Stimulated activated CD8-positive, alpha-beta memory T cell treated with anti-CD3 and anti-CD28 coated beads, Interleukin-7, amount 100 ng/mL, for 1 hour (primary cell): ENCODE data around the gene ONECUT1.
"Not testable (repeated sequence)": the region's sequence is repeated elsewhere in the genome, so short reads cannot be mapped to it uniquely, and the experiment has no call there.

Source experiments
- DNase-seq, 2 donors: peaks; one replicate each; pipeline ENCODE4 v3.0.0-alpha.2; 2020; ENCODE audit warnings: low read depth in 2 of 2

Gene ONECUT1

DNA sequence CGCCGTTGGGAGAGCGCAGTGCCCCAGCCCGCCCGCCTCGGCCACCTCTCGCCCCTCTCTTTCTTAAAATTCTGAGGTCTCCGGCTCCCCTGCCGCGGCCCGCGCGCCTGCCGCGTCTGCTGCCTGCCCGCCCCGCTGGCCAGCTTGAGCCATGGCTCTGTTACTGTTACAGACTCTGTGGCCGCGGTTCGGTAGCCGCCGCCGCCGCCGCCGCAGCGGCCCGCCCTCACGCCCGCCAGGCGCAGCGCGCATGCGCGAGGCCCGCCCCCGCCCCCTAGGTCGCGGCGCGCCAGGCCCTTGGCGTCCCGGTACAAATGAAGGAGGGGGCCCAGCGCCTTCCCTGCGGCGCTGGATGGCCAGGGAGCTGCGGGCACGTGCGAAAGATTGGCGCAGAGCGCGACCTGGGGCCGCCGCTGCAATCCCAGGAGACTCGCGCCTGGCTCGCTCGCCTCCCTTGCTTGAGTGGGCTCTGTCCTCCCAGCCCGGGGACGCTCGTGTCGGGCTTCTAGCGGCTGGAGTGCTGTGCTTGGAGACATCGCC is at the start of gene ONECUT1:
Gene ONECUT1, minus strand, starts transcription at position 168 of the 540 bp plus-strand sequence. CDS start 452 bp downstream, outside the sequence.
- DNase-seq, result no peak

DNA sequence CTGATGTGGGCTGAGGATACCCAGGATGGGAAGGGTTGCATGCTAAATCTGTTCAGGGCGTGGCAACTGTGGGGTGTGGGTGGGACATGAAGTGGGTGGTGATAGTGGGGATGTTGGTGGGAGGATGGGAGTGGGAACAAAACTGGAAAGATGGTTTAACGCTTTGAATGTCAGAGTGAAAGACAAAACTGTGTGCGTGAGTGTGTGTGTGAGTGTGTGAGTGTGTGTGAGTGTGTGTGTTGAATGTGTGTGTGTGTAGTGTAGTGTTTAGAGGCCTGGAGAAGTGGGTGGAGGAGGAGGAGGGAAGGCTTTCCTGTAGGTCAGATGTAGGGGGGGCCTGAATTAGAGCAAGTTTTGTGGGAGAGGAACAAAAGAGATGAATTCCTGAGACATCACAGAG is 44.2 kb upstream of the ONECUT1 start:
- no peak for DNase-seq

DNA sequence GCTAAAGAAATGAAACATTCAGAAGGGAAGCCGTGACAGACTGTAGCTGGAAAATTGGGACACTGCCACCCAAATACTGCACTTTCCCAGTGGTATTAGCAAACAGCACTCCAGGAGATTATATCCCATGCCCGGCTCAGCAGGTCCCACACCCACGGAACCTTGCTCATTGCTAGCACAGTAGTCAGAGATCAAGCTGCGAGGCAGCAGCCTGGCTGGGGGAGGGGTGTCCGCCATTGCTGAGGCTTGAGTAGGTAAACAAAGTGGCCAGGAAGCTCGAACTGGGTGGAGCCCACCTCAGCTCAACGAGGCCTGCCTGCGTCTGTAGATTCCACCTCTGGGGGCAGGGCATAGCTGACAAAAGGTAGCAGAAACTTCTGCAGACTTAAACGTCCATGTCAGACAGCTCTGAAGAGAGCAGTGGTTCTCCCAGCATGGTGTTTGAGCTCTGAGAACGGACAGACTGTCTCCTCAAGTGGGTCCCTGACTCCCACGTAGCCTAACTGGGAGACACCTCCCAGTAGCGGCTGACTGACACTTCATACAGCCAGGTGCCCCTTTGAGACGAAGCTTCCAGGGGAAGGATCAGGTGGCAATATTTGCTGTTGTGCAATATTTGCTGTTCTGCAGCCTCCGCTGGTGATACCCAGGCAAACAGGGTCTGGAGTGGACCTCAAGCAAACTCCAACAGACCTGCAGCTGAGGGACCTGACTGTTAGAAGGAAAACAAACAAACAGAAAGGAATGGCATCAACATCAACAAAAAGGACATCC is 34.2 kb upstream of the ONECUT1 start:
- DNase-seq, result not testable (repeated sequence)

DNA sequence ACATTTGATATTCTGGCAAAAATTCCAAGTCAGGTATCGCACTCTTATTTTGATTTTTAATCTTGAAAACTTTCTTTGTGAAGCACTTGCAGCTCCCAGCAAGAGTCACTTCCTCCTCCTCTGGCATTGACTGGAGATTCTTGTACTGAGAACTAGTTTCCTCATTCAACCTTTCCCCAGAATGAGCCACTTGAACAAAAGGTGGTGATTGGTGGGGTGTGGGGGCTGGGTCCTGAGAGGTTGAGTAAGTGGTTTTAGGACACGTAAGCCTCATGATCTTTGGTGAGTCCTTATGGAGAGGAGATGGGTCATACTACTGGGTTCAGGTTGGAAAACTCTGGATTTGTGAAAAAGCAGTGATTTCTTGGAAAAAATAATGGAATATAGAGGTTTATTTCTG is 32.3 kb upstream of the ONECUT1 start:
- DNase-seq, result no peak

DNA sequence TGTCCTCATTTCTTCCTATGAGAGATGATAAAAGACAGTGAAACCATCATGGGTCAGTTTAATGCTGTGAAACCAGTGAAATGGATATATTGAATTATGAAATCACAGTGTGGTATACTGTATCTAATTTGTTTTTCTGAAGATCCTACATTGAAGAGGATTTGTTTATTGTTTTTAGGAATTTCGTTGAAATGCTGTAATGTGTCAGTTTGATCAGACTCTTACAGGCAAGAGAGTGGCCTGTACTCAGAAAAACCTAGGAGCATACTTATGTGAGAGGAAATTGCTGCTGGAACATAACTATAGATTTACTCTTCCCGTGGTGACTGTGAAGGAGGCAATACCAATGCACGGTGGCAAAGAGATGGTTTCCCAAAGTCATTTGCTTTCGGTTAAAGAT is 29.1 kb upstream of the ONECUT1 start:
- DNase-seq, result no peak

DNA sequence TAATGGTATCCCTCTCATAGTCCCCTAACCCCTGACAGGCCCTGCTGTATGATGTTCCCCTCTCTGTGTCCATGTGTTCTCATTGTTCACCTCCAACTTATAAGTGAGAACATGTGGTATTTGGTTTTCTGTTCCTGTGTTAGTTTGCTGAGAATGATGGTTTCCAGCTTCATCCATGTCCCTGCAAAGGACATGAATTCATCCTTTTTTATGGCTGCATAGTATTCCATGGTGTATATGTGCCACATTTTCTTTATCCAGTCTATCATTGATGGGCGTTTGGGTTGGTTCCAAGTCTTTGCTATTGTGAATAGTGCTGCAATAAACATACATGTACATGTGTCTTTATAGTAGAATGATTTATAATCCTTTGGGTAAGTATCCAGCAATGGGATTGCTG is 25.8 kb upstream of the ONECUT1 start:
- DNase-seq, result not testable (repeated sequence)

DNA sequence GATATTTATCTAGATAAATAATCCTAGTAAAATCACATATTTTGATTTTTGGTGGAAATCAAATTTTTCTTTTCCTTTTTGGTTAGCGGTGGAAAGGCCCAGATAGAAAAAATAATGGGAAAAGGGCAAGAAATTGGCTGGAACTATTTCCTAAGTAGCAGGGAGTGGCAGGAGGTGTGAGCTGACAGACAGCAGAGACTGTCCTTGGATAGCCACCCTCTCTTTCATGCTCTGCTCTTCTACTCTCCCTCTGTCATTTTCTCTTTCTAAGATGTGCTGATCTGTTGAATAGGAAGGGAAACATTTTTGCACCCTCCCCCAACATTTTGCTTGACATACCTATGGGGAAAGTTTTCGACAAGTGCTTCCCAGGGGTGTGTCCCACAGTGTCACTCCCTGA is 18.9 kb upstream of the ONECUT1 start:
- DNase-seq, result no peak

DNA sequence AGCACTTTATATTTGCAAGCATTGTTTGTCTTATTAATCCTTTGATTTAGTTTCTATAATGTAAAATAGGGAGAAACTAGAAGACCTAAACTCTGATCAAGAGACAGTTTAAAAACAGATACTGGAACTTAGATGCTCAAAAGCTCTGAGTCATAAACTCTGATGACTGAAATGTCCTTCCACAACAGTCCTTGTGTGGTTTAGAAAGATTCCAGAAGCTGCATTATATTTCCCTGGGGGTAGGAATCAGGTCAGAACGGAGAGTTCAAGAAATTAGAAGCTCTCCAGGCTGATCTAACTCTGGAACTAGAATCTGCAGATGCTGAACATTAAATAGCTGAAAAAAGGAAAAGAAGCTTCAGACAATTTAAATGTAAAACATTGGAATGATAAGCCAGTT is 18.3 kb upstream of the ONECUT1 start:
- no peak for DNase-seq

DNA sequence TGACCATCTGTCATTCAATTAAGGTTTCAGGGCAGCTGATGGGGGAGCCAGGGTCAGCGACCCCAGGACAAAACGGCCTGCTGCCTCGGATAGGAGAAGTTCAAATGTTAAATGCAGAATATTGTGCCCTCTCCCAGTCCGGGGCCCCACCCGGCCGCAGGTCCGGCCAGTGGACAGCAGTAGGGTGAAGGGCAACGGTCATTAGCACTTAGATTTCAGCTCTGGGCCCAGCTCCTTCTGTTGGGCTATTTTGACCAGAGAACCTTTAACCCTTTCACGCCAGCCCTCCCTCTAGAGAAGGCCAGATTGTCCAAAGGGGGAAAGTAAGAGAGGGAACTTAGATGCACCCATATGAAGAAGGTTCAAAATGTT is 16.1 kb upstream of the ONECUT1 start:
- DNase-seq, result no peak

DNA sequence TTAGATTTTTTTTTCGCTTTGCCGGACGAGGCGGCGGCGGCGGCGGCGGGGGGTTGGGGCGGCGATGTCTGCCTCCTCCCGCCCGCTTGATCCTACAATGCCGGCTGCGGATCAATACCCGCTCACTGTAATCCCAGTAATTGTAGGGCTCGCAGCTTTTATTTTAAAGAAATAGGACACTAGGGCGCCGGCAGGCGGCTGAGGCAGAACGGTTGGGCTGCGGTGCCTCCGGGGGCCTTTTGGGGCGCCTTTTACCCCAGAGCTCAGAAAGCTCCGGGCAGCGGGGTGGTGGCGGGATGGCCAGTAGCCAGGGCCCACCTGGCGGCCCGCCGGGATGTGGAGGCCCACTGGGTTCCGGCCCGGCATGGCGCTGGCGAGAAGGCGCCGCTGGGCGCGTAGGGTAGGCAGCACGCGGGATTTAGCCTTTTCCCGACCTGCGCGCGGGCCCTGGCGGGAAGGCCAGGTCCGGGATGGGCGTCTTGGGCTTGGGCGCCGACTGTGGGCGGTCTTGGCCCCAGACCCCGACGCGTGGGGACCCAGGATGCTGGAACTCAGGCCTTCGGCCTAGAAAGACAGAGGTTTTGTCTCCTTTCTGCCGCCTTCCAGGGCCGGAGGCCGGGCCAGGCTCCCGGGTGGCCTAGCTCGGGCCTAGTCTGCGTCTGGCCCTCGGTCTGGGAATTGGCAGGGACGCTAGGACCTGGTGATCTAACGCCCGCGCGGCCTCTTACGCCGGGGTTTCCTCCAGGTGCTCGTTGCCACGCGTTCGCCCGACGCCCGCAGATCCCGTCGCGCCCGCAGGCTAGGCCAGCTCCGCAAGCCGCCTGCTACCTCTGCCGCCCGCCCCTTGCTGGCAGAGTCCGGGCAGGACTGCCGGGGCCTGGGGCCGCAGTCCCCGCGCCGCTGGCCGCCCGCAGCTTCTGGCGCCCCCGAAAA is 15.5 kb upstream of the ONECUT1 start:
- no peak for DNase-seq

DNA sequence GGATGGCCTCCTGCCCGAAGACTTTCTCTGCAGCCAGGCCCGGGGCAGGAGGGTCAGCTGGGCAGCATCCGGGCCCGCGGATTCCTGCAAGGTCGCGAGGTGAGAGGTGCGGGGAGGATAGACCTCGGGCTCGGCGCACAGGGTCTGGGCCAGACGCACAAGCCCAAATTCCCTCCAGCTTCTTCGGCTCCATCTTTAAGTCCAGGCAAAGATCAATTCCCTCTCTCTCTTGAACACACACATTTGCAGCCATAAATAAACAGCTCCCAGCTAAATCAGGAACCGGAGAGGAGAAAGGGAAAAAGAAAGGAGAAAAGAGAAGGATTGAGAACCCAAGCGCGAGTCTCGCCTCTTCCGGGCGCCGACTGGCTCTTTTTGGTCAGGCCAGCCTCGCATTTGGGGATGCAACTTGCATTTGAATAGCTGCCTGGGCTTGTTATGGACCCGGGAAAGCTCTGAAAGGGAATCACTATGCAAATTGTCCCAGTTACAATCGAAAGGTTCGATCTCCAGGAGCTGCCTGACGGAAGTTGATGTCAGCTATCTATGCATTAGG is 14.5 kb upstream of the ONECUT1 start:
- DNase-seq, result no peak

DNA sequence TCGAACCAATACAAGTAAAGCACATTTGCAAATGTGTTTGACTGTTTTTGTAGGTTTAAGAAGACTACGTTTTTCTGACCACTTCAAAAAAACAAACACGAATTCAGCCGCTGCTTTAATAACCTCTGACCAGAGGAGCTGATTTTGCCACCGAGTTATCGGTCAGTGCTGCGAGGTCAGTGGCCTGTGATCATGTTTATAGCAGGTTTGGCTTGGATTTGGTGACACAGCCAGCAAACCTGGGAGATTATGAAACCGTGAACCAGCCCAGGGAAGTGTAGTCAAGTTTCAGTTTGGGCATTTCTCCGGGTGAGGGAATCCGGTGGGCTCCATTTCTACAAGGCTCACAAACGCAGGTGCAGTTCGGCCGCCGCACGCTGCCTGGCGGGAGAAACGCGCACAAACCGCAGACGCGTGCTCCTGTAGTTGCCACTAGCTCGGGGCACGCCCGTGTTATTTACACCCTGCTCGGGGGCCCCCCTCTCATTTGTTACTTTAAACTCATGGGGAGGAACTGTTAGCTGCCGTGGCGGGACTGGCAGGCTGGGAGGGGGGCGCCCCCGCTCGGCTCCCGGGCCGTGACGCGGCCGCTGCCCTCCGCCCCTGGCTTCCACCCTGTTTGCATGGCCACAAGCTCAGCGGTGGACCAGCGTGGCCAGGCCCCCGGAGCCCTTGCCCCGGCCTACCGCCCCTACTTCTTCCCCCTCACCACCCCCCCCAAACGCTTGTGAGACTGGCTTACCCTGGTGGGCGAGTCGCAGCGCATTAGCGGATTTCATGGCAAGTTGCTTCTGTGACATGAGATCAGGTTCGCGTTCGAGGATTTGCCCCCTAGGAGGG is 13.6 kb upstream of the ONECUT1 start:
- DNase-seq, result no peak

DNA sequence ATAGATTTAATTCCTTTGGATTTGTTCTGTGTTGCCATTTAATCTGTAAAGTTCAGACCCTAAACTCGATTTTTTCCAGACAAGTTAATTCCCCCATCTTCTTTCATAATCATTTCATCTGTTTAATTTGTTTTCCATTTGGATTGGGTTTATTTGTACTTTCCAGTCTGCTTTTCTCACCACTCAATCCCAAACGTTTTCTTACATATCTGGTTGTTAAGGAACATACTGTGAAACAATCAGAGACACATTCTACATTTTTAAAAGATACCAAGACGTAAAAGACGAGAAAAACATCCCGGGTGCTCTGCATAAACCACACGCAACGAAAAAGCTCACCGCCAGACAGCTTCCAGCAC is 13.0 kb upstream of the ONECUT1 start:
- DNase-seq, result no peak

DNA sequence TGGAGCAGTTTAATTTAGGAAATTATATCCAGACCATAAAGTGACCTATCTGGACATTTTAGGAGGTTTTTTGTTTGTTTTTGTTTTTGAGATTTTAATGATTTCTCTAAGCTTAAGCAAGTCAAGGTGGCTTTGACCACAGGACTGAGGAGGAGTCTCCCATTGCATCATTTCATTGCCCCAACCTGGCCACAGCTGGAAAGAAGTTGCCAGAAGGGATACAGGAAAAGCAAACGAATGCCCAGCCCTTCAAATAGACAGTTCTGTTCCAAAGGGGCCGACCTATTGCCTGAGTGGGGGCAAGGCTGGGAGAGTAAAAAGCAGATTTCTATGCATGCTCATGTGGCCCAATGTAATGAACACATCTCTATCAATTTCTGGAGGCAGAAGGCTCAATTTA is 12.0 kb upstream of the ONECUT1 start:
- no peak for DNase-seq

DNA sequence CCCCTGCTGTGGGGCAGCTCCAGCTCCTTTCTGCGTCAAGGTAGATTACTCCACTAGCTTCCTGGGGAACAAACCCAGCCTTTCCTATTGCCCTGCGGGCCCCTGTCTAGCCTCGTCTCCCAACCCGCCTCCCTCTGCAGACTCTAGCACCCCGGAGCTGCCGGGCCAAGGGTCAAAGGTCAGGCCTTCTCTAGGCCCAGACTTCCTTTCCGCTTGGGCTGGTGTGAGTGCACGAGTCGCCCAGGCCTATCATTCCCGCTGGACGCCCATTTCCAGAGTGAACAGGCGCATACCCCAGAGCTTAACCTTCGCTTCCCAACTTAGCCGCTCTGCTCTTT is 11.6 kb upstream of the ONECUT1 start:
- DNase-seq, result no peak

DNA sequence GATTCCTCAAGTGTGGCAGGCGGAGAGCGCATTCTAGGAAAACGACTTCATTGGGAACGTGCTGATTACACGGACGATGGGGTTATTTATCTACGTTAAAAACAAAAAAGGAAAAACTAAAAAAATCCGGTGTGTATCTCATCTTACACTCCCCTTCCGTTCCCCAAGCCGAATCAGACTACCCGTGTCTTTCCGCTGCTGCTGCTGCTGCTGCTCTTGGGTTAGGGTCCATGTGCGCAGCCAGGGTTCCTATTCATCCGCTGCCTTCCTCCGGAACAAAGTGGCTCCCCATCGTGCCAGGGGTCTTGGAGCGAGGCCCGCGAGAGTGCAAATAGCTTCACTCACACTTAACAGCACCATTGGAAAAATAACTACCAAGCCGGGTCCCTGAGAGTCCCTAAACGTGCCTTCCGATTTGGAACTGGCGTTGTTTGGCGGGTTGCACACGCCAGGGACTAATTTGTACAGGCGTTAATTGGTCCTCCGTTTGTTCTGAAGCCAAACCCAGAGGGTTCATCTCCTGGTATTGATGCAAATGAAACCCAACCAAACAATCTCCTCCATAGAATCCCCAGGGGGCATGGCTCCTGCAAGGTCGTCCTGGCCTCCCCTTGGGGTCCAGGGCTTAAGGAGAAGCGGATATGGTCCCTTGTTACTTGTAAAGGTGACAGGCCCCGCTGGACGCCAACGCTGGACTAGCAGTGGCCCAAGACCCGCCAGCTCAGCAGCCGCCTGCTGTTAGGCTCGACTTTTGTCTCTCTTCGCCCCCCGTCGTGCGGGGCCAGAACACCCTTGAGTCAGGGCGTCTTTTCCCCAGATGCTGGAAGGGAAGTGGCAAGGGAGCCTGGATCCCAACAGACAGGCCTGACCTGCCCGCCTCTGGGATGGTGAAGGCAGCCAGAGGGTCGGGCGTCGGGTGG is 11.0 kb upstream of the ONECUT1 start:
- DNase-seq, result no peak

DNA sequence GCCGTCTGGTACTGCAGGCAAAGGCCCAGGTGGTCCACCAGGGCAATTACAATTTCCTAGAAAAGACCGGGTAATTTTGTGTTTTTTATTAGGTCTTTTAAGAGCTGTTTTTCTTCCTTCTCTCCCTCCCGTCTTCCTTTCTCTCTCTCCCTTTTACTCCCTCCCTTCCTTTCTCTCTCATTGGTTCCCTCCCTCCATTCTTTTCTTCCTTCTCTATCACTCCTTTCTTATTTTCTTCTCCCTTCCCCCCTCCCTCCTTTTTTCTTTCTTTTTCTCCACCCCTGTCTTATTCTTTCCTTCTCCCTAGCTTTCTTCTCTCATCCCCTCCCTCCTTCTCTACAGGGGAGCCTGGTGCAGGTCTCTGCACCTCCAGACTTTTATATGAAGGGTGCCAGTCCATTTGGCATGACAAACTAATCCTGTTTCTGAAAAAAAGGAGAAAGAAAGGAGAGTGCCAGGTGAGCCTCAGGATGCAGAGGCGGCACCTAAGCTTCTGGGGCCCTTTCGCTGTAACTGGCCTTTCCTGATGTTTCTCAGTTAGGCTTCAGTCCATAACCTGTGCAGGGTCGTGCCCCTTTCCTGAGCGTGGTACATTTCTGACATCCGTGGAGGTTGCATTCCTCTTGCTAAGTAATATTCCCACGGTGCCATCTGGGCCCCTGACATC is 9.1 kb upstream of the ONECUT1 start:
- no peak for DNase-seq

DNA sequence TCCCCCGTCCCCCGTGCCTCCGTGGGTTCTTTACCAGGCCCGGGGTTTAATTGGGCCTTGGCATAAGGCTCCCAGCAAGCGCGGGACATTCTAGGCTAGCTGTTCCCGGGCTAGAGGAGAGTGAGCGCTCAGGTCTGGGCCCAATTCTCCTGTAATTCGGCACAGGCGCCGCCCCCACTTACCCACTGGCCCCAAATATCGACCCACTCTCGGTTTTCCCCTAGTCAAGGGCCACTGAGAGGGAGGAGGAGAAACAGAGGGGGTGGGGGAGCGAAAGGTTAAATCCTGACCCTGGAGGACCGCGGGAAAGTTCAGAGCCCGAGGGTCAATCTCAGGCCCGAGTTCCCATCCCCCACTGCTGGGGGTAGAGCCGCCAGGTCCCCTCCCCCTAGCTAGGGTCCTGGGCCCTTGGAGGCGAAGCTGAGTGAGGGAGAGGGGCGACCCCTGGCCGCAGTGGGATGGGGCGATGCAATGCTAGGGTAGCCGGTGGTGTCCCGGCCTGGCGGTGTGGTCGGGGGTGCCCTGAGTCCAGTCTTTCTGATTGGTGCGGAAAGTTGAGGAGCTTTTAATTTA is 8.5 kb upstream of the ONECUT1 start:
- no peak for DNase-seq

DNA sequence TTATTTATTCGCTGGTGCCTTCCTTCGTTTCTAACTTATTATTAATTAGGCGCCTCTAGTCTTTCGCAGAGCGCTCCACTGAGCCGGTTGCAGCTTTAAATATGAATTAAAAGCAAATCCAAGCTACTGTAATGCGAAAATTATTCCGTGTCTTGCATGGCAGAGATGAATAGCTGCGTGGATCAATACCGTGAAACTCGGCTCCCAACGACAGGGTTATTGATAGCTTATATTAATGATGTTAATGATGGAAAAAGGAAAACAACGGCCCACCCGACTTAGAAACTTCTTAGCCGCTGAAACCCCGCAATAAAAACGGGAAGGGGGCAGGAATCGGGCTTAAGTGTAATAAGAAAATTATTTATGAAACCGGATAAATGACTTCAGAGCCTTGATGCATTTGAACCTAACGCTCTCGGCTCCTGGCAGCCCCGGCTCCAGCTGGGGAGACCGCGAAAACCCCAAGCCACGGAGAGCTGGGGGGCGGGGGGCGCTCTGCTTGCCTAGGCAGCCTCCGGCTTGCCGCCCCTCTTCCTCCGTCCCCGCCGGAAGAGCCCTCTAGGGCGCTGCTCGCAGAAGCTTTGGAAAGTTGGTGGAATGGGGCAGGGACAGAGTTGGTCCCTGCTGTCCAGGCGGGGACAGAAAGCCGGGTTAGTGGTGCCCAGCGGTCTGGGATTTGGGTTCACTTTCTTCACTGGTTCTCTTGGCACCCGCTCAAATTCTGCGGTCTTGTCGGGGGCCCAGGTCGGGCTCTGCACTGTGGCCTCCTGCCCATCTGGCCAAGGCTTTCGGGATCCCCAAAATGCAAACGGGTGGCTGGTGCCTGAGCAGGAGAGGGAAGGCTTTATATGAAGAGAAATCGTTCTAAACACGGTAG is 7.7 kb upstream of the ONECUT1 start:
- no peak for DNase-seq
